HEK293 (cell line): Measurements from ENCODE around the gene WDTC1.

Experiments used
- CTCF ChIA-PET: fragments of 350-600 bp; formaldehyde crosslinking; extraction: SDS; loops from one replicate; lab custom pipeline; 2021; ENCODE audit warnings: antibody characterized with exemption; lab: Yijun Ruan, JAX
- POLR2A ChIA-PET: fragments of 300-600 bp; formaldehyde crosslinking; extraction: SDS; loops from one replicate; lab custom pipeline; 2020; ENCODE audit warnings: antibody characterized with exemption, inconsistent platforms; lab: Yijun Ruan, JAX
- H3K27ac ChIP-seq: fragments of 200-500 bp; sonication (Bioruptor generic); 2 replicates; pipeline ENCODE4 v1.5.1; 2014; ENCODE audit warnings: low read depth, low read length, control low read depth, inconsistent platforms; ENCODE audit errors: extremely low read depth
- H3K36me3 ChIP-seq, 2 experiments: fragments of 200-500 bp in 1 of 2; sonication (Bioruptor generic) in 1 of 2; 1 replicate in 1 of 2; 2 replicates in 1 of 2; pipeline ENCODE4 v1.5.1; 2014 to 2017; ENCODE audit warnings: inconsistent platforms in 2 of 2, low read length in 2 of 2; ENCODE audit not compliant: control insufficient read depth in 2 of 2, insufficient read depth in 1 of 2
- H3K4me1 ChIP-seq: fragments of 200-500 bp; sonication (Bioruptor generic); 2 replicates; pipeline ENCODE4 v1.5.1; 2014; ENCODE audit warnings: mild to moderate bottlenecking, low read length, inconsistent platforms; ENCODE audit not compliant: control insufficient read depth, insufficient read depth
- H3K4me3 ChIP-seq: 2 replicates; pipeline ENCODE4 v1.5.1; 2011; ENCODE audit warnings: low read depth, mild to moderate bottlenecking, control low read depth, low read length, moderate library complexity
- H3K9me3 ChIP-seq: fragments of 200-500 bp; sonication (Bioruptor generic); 2 replicates; pipeline ENCODE4 v1.5.1; 2014; ENCODE audit warnings: low read depth, low read length, inconsistent platforms; ENCODE audit not compliant: control insufficient read depth, insufficient read depth
- BCL6B ChIP-seq: fragments of 450-650 bp; formaldehyde crosslinking; IDR thresholded peaks from 2 replicates; pipeline ENCODE4 v1.5.1; 2017; ENCODE audit warnings: missing biosample characterization, missing genetic modification characterization
- GFI1B ChIP-seq: fragments of 450-650 bp; formaldehyde crosslinking; IDR thresholded peaks from 2 replicates; pipeline ENCODE4 v1.5.1; 2016; ENCODE audit warnings: missing biosample characterization, missing genetic modification characterization
- HOXA7 ChIP-seq: sonication (generic); formaldehyde crosslinking; IDR thresholded peaks from 2 replicates; pipeline ENCODE4 v1.8.1; 2022; ENCODE audit warnings: missing genetic modification reagents, borderline replicate concordance
- HOXC10 ChIP-seq: sonication (generic); formaldehyde crosslinking; IDR thresholded peaks from 2 replicates; pipeline ENCODE4 v1.8.1; 2023; ENCODE audit warnings: mild to moderate bottlenecking, missing genetic modification reagents
- HOXD13 ChIP-seq: sonication (generic); formaldehyde crosslinking; IDR thresholded peaks from 2 replicates; pipeline ENCODE4 v1.8.0; 2022; ENCODE audit warnings: missing genetic modification reagents, borderline replicate concordance
- INSM2 ChIP-seq: fragments of 450-650 bp; formaldehyde crosslinking; IDR thresholded peaks from 2 replicates; pipeline ENCODE4 v1.5.1; 2016; ENCODE audit warnings: missing biosample characterization, missing genetic modification characterization
- PRDM1 ChIP-seq: fragments of 450-650 bp; formaldehyde crosslinking; IDR thresholded peaks from 2 replicates; pipeline ENCODE4; 2016; ENCODE audit warnings: missing biosample characterization, missing genetic modification characterization
- RBAK ChIP-seq: fragments of 450-650 bp; formaldehyde crosslinking; IDR thresholded peaks from 2 replicates; pipeline ENCODE4 v1.5.1; 2016; ENCODE audit warnings: missing biosample characterization, missing genetic modification characterization
- ZNF16 ChIP-seq: fragments of 450-650 bp; formaldehyde crosslinking; IDR thresholded peaks from 2 replicates; pipeline ENCODE4 v1.5.1; 2016; ENCODE audit warnings: low read depth, missing biosample characterization, missing genetic modification characterization
- ZNF174 ChIP-seq: fragments of 450-650 bp; formaldehyde crosslinking; IDR thresholded peaks from 2 replicates; pipeline ENCODE4 v1.5.0; 2017; ENCODE audit warnings: missing biosample characterization, mild to moderate bottlenecking, missing genetic modification characterization
- ZNF280D ChIP-seq: fragments of 450-650 bp; formaldehyde crosslinking; IDR thresholded peaks from 2 replicates; pipeline ENCODE4 v1.5.1; 2016; ENCODE audit warnings: missing biosample characterization, missing genetic modification characterization
- ZNF292 ChIP-seq: fragments of 450-650 bp; formaldehyde crosslinking; IDR thresholded peaks from 2 replicates; pipeline ENCODE4 v1.5.1; 2016; ENCODE audit warnings: low read depth, missing biosample characterization, missing genetic modification characterization, borderline replicate concordance
- ZNF302 ChIP-seq: fragments of 450-650 bp; formaldehyde crosslinking; IDR thresholded peaks from 2 replicates; pipeline ENCODE4 v1.5.1; 2016; ENCODE audit warnings: missing biosample characterization, missing genetic modification characterization, low read depth
- ZNF341 ChIP-seq: fragments of 450-650 bp; formaldehyde crosslinking; IDR thresholded peaks from 2 replicates; pipeline ENCODE4; 2016; ENCODE audit warnings: low read depth, missing biosample characterization, missing genetic modification characterization
- ZNF366 ChIP-seq: fragments of 450-650 bp; formaldehyde crosslinking; conservative IDR thresholded peaks from 2 replicates; pipeline ENCODE4 v1.5.1; 2016; ENCODE audit warnings: missing biosample characterization, missing genetic modification characterization
- ZNF416 ChIP-seq: fragments of 450-650 bp; formaldehyde crosslinking; IDR thresholded peaks from 2 replicates; pipeline ENCODE4 v1.5.1; 2016; ENCODE audit warnings: missing biosample characterization, missing genetic modification characterization
- ZNF426 ChIP-seq: fragments of 450-650 bp; formaldehyde crosslinking; IDR thresholded peaks from 2 replicates; pipeline ENCODE4 v1.5.1; 2017; ENCODE audit warnings: missing biosample characterization, missing genetic modification characterization, mild to moderate bottlenecking, inconsistent platforms, moderate library complexity
- ZNF48 ChIP-seq: fragments of 450-650 bp; formaldehyde crosslinking; IDR thresholded peaks from 2 replicates; pipeline ENCODE4 v1.5.1; 2016; ENCODE audit warnings: missing biosample characterization, missing genetic modification characterization
- ZNF530 ChIP-seq: fragments of 450-650 bp; formaldehyde crosslinking; IDR thresholded peaks from 2 replicates; pipeline ENCODE4 v1.5.1; 2016; ENCODE audit warnings: low read depth, missing biosample characterization, missing genetic modification characterization
- ZNF585B ChIP-seq: fragments of 450-650 bp; formaldehyde crosslinking; IDR thresholded peaks from 2 replicates; pipeline ENCODE4 v1.5.1; 2016; ENCODE audit warnings: missing biosample characterization, missing genetic modification characterization
- ZNF596 ChIP-seq: fragments of 450-650 bp; IDR thresholded peaks from 2 replicates; pipeline ENCODE4 v1.5.0; 2018; ENCODE audit warnings: missing biosample characterization, mild to moderate bottlenecking, missing genetic modification characterization, moderate library complexity
- ZNF621 ChIP-seq: fragments of 450-650 bp; formaldehyde crosslinking; IDR thresholded peaks from 2 replicates; pipeline ENCODE4 v1.5.1; 2017; ENCODE audit warnings: missing biosample characterization, missing genetic modification characterization
- ZNF654 ChIP-seq: fragments of 450-650 bp; formaldehyde crosslinking; IDR thresholded peaks from 2 replicates; pipeline ENCODE4 v1.5.1; 2016; ENCODE audit warnings: low read depth, missing biosample characterization, missing genetic modification characterization
- ZNF704 ChIP-seq: fragments of 450-650 bp; formaldehyde crosslinking; IDR thresholded peaks from 2 replicates; pipeline ENCODE4 v1.5.1; 2016; ENCODE audit warnings: missing biosample characterization, missing genetic modification characterization
- ZNF830 ChIP-seq: fragments of 450-650 bp; IDR thresholded peaks from 2 replicates; pipeline ENCODE4 v1.5.0; 2018; ENCODE audit warnings: missing biosample characterization, missing genetic modification characterization, low read depth, mild to moderate bottlenecking, moderate library complexity
- ZXDB ChIP-seq: fragments of 450-650 bp; formaldehyde crosslinking; IDR thresholded peaks from 2 replicates; pipeline ENCODE4 v1.5.1; 2016; ENCODE audit warnings: missing biosample characterization, missing genetic modification characterization

The WDTC1 gene

GRCh38 chr1:27321813-27322568, 87.6 kb downstream of the WDTC1 start, which contains the start of gene TMEM222:
Gene TMEM222 (plus strand): TSS chr1:27322163. CDS start chr1:27322198, 35 bp downstream.
- CTCF ChIA-PET, result interaction anchor here (1.9 to 2.8 kb wide), 2 partner anchors 11 to 55 kb away, joined by 6 to 24 read pairs; no protein-coding TSS in a partner anchor
- POLR2A ChIA-PET, result interaction anchor here (0.6 to 1.4 kb wide), 4 partner anchors 27 to 644 kb away, joined by 3 to 6 read pairs (median 4); partner anchors contain the start of gene MAP3K6
- peaks cover 0 to 34% of the 10 kb centered on the region in 2 experiments; a peak in 2 of 3 replicates for H3K36me3 ChIP-seq
- H3K4me3 ChIP-seq, result peak within 1 kb of the TSS; percentile 88
- H3K4me1 ChIP-seq, result no peaks in the 10 kb centered on the region
- no peaks in the 10 kb centered on the region for H3K9me3 ChIP-seq
- peak within 1 kb of the TSS; percentile 81 for H3K27ac ChIP-seq
- no peak for TF ChIP-seq ZNF292 (tag by site-specific recombination)
- TF ChIP-seq ZNF280D (tag by site-specific recombination), result 0 out of 2 replicates have a peak, but pooled peaks have one; percentile 34
- peak; percentile 65 for TF ChIP-seq ZNF366 (tag by site-specific recombination)
- no peak for TF ChIP-seq ZNF426 (tag by site-specific recombination)
- TF ChIP-seq ZNF585B (tag by site-specific recombination), result no peak
- no peak for TF ChIP-seq HOXD13
- no peak for TF ChIP-seq ZNF704 (tag by site-specific recombination)
- TF ChIP-seq ZNF16, result no peak
- TF ChIP-seq ZNF48, result no peak
- 0 out of 2 replicates have a peak, but pooled peaks have one; percentile 7 for TF ChIP-seq GFI1B
- TF ChIP-seq BCL6B (tag by site-specific recombination), result no peak
- TF ChIP-seq ZNF830 (tag by site-specific recombination), result no peak
- TF ChIP-seq ZNF596 (tag by site-specific recombination), result no peak
- no peak for TF ChIP-seq ZNF174 (tag by site-specific recombination)
- no peak for TF ChIP-seq PRDM1
- no peak for TF ChIP-seq RBAK (tag by site-specific recombination)
- no peak for TF ChIP-seq ZNF621 (tag by site-specific recombination)
- no peak for TF ChIP-seq ZNF530
- peak; percentile 96 for TF ChIP-seq INSM2
- no peak for TF ChIP-seq ZNF654
- peak; percentile 98 for TF ChIP-seq ZXDB (tag by site-specific recombination)
- no peak for TF ChIP-seq HOXC10
- no peak for TF ChIP-seq ZNF416 (tag by site-specific recombination)
- peak; percentile 95 for TF ChIP-seq ZNF341
- TF ChIP-seq HOXA7 (CRISPR knock-in tag), result no peak
- TF ChIP-seq ZNF302 (tag by site-specific recombination), result no peak
